ENCODE measurements around the gene CWF19L1.

CWF19L1 gene

GRCh38 chr10:100253041-100253440, 14.4 kb downstream of the CWF19L1 start:
- DNase-seq (ENCODE audit: low read depth, low spot score) = no peak

GRCh38 chr10:100248820-100249219, 18.6 kb downstream of the CWF19L1 start:
- no peak for DNase-seq (ENCODE audit: low read depth, low spot score)

- DNase-seq (ENCODE audit: low read depth, low spot score) = no peak
Measured at GRCh38 chr10:100245484-100246220, 21.8 kb downstream of the CWF19L1 start.

- no peak for DNase-seq (ENCODE audit: low read depth, low spot score)
Measured at GRCh38 chr10:100239851-100240250, 27.6 kb downstream of the CWF19L1 start.

DNA sequence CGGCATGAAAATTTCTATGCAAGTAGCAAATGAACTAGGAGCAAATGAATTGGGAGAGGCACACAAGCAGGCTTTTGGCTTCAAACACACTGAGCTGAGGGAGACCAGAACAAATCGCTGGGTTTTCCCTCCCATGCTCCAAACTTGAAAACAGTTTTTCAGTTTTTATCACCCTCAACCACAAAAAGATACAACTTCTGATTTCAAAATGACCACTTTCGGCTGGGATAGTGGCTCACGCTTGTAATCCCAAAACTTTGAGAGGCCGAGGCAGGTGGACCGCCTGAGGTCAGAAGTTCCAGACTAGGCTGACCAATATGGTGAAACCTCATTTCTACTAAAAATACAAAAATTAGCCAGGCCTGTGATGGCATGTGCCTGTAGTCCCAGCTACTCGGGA, 29.0 kb downstream of the CWF19L1 start:
- no peak for DNase-seq (ENCODE audit: low read depth, low spot score)

GRCh38 chr10:100232101-100232500, 35.3 kb downstream of the CWF19L1 start:
- no peak for DNase-seq (ENCODE audit: low read depth, low spot score)

DNA sequence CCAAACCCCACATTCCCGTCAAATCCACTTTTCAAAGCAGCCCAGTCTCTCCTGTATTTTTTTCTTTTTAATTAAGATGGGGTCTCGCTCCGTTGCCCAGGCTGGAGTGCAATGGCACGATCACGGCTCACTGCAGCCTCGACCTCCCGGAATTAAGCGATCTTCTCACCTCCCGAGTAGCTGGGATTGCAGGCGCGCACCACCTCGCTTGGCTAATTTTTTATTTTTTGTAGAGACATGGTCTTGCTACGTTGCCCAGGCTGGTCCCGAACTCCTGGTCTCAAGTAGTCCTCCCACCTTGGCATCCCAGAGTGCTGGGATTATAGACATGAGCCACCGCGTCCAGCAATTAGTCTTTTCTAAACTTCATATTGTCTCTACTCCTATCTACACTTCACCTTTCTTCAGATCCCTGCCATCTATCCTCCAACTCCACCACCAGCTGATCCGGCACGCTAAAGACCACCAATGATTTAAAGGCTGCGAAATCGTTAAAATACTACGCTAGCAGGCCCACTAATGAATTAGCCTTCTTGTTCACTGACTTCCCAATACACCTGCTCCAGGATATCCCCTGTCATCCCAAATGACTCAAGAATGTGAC, 37.5 kb downstream of the CWF19L1 start:
- DNase-seq (ENCODE audit: low read depth, low spot score) = no peak

DNA sequence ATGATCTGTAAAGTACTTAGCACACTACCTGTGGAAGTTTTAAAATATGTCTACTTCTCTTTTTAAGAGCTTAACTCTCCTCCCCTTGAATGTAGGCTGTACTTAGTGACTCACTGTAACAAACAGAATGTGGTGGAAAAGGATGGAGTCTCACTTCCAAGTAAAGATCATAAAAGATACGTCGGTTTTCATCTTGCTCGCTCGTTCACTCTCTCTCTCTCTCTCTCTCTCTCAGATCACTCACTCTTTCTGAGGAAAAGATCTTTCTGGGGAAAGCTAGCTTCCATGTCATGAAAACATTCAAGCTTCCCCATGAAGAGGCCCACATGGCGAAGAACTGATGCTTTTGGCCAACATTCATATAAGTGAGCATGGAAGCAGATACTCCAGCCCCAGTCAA, 43.6 kb downstream of the CWF19L1 start:
- DNase-seq (ENCODE audit: low read depth, low spot score) = no peak

GRCh38 chr10:100222529-100222928, 44.9 kb downstream of the CWF19L1 start:
- no peak for DNase-seq (ENCODE audit: low read depth, low spot score)

GRCh38 chr10:100216006-100216405, 51.4 kb downstream of the CWF19L1 start:
- DNase-seq (ENCODE audit: low read depth, low spot score) = no peak

GRCh38 chr10:100209303-100209702, 58.1 kb downstream of the CWF19L1 start:
- DNase-seq (ENCODE audit: low read depth, low spot score) = no peak

GRCh38 chr10:100208276-100208675, 59.2 kb downstream of the CWF19L1 start:
- DNase-seq (ENCODE audit: low read depth, low spot score) = no peak

- no peak for DNase-seq (ENCODE audit: low read depth, low spot score)
Measured at GRCh38 chr10:100204370-100204769, 63.1 kb downstream of the CWF19L1 start.

DNA sequence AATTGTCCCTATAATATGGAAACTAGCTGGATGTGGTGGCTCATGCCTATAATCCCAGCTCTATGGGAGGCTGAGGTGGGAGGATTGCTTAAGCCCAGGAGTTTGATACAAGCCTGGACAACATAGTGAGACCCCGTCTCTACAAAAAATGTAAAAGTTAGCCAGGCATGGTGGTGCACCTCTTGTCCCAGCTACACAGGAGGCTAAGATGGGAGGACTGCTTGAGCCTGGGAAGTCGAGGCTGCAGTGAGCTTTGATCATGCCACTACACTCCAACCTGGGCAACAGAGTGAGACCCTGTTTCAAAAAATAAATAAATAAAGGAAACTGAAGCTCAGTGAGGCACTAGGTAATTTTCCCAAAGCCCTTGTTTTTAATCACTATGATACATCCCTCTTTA, 65.9 kb downstream of the CWF19L1 start:
- no peak for DNase-seq (ENCODE audit: low read depth, low spot score)

DNA sequence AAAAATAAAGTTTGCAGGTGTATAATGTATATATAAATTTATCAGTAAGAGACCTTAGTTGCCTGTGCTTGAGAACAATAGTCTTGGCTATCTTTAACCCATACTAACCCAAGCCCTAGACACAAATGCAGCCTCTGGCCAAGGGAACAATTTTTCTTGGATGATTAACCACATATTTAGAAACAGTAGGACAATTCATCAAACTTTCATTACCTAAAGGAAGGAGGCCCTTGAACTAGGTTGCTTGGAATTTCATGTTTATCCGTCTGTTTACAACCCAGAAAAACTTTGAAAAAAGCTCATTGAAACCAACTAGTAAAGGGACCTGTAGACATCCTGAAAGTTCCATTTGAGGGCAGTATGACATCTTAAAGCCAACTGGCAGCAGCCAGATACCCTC, 72.7 kb downstream of the CWF19L1 start:
- DNase-seq (ENCODE audit: low read depth, low spot score) = no peak

DNA sequence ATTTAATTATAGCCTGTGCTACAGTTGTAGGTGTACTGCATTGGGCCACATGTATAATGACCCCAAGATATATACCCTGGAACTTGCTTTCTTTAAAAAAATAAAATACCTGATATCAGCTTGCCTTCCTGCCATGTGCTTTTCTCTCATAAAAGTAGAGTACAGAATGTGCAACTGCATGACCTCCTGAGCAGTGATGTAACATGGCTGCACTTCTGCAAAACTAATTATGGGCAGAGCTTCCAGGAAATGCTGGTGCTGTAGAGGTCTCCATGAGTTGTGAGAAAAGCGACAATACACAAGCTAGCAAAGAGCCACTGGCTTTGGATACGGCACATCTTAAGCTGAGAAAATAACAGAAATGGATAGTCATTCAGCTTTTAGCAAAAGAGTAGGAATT, 75.1 kb downstream of the CWF19L1 start:
- no peak for DNase-seq (ENCODE audit: low read depth, low spot score)

GRCh38 chr10:100186253-100187212, 80.9 kb downstream of the CWF19L1 start:
- no peak for DNase-seq (ENCODE audit: low read depth, low spot score)

GRCh38 chr10:100185364-100186252, 81.8 kb downstream of the CWF19L1 start, which contains the start of gene ERLIN1:
Gene ERLIN1 (minus strand): TSS chr10:100186029. CDS start chr10:100185626, 403 bp downstream.
- DNase-seq (ENCODE audit: low read depth, low spot score) = peak; percentile 82

DNA sequence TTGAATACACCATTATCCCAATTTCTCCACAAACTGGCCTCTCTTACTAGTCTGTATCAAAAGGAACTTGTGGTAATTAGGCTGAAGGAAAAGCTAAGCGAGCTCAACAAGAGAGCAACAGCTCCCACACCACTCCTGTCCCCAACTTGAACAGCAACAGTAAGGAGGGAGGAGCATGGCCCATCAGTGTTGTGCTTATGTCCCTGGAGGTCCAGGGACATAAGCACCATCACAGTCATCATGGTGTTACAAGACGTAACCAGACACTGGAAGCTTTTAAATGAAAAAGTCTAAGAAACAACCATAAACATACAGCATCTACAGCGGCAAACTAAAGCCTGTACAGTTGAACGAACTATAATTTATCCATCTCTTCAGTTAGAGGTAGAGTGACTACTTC, 82.6 kb downstream of the CWF19L1 start:
- no peak for DNase-seq (ENCODE audit: low read depth, low spot score)

GRCh38 chr10:100184426-100184825, 83.0 kb downstream of the CWF19L1 start:
- no peak for DNase-seq (ENCODE audit: low read depth, low spot score)

DNA sequence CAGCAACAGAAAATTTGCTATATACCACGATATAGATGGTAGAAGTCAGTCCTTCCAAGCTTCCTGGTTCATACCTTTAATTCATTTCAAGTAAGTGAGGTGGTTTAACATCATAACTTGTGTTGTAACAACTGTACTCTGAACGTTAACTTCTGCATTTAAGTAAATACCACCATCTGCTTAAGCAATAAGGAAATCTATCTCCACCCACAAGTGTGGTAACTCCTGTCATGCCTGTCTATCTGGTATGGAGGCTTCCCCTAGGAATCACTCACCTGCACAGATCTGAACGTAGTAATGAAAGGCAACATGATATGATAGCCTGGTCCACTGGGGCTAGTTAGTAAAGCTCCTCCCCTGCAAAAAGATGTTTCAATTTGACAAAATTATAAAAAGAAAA, 84.0 kb downstream of the CWF19L1 start:
- DNase-seq (ENCODE audit: low read depth, low spot score) = no peak
